AG10803 (cell line): ENCODE data around the gene PCYOX1L.
"Not testable (repeated sequence)": the region's sequence is repeated elsewhere in the genome, so short reads cannot be mapped to it uniquely, and the experiment has no call there.

Experiments used
- DNase-seq: peaks from one replicate; pipeline ENCODE4 v3.0.0; 2010; ENCODE audit warnings: low read depth
- H3K4me3 ChIP-seq: 2 replicates; pipeline ENCODE4 v1.5.1; 2011; ENCODE audit warnings: mild to moderate bottlenecking, low read length, control low read depth
- CTCF ChIP-seq: conservative IDR thresholded peaks from 2 replicates; pipeline ENCODE4 v1.5.1; 2011; ENCODE audit warnings: mild to moderate bottlenecking, low read length, control low read depth, inconsistent platforms

PCYOX1L gene

GRCh38 chr5:149383399-149383798, 25.6 kb downstream of the PCYOX1L start:
- no peak overlapping the region for H3K4me3 ChIP-seq
- DNase-seq = peak; percentile 23
- no peak for TF ChIP-seq CTCF

GRCh38 chr5:149386166-149386565, 28.3 kb downstream of the PCYOX1L start:
- H3K4me3 ChIP-seq = no peak overlapping the region
- no peak for DNase-seq
- no peak for TF ChIP-seq CTCF

- no peak for TF ChIP-seq CTCF
- no peak overlapping the region for H3K4me3 ChIP-seq
- peak; percentile 87 for DNase-seq
These were observed 29.3 kb downstream of the PCYOX1L start for GRCh38 chr5:149387081-149387631.

- no peak overlapping the region for H3K4me3 ChIP-seq
- no peak for TF ChIP-seq CTCF
- DNase-seq = peak; percentile 66
These were observed 30.1 kb downstream of the PCYOX1L start for GRCh38 chr5:149387982-149388381.

- TF ChIP-seq CTCF = no peak
- DNase-seq = peak; percentile 16
- no peak overlapping the region for H3K4me3 ChIP-seq
These were observed 30.8 kb downstream of the PCYOX1L start for GRCh38 chr5:149388498-149389190.

GRCh38 chr5:149389552-149390495, 32.0 kb downstream of the PCYOX1L start:
- no peak for TF ChIP-seq CTCF
- no peak for DNase-seq
- no peak overlapping the region for H3K4me3 ChIP-seq

- not testable (repeated sequence) for H3K4me3 ChIP-seq, DNase-seq
These were observed 33.2 kb downstream of the PCYOX1L start for GRCh38 chr5:149391076-149391475.
